Mesenteric fat pad (tissue), 1 donor: ENCODE data around the gene ABCC6. TPM values are rescaled to one million over a fixed set of nuclear protein-coding genes. Genes with fewer than 3 reads are reported as not detected.
"Not testable (repeated sequence)": the region's sequence is repeated elsewhere in the genome, so short reads cannot be mapped to it uniquely, and the experiment has no call there.

Source experiments
- DNase-seq: peaks from one replicate; pipeline ENCODE4 v3.0.0-alpha.2; 2020; ENCODE audit warnings: low spot score
- total RNA-seq: library from RNA; stranded (reverse); fragmentation: NEBNext Ultra II Directional; extraction: Animal tissue kit (Norgen Biotek cat#: 25700); gene quantifications from one replicate; pipeline ENCODE4 v1.2.1, GENCODE V29; 2021
- donor health status: DM: yes; HTN: yes; CAD: no.

The ABCC6 gene
- total RNA-seq, 1 donor from 2014 or later, result 6.9 TPM

- no peak for DNase-seq
These were observed 60.7 kb downstream of the ABCC6 start for GRCh38 chr16:16162591-16162990.

DNA sequence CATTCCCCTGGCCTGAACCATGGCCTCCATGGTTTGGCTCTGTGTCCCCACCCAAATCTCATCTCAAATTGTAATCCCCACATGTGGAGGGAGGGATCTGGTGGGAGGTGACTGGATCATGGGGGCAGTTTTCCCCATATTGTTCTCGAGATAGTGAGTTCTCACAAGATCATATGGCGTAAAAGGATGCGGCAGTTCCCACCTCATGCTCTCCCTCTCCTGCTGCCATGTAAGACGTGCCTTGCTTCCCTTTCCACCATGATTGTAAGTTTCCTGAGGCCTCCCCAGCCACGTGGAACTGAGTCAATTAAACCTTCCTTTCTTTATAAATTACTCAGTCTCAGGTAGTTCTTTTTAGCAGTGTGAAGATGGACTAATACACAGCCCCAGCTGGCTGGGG is 61.5 kb downstream of the ABCC6 start:
- not testable (repeated sequence) for DNase-seq

GRCh38 chr16:16161319-16161718 is 62.0 kb downstream of the ABCC6 start:
- DNase-seq, result no peak

GRCh38 chr16:16159662-16160061 is 63.6 kb downstream of the ABCC6 start:
- DNase-seq, result no peak

DNA sequence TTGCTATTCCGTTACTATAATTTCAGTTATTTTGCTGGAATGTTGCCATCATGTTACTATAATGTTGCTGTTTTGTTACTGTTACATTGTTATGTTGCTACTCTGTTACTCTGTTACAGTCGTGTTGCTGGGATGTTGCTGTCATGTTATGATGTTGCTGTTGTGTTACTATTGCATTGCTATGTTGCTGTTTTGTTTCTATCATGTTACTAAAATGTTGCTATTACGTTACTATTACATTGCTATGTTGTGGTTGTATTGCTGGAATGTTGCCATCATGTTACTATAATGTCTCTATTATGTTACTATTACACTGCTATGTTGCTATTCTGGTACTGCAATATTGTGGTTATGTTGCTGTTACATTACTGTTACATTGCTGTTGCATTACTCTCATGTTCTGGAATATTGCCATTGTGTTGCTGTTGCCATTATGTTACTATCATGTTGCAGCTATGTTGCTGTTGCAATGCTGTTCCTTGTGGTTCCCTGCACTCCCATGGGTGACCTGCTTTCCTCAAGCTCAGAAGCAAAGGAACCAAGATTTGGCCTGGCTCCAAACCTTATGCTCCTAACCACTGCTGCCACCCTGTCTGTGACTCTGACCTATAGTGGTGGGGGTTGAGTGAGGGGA is 64.4 kb downstream of the ABCC6 start:
- no peak for DNase-seq

- DNase-seq, result no peak
These were observed 65.1 kb downstream of the ABCC6 start for GRCh38 chr16:16158082-16158658.

DNA sequence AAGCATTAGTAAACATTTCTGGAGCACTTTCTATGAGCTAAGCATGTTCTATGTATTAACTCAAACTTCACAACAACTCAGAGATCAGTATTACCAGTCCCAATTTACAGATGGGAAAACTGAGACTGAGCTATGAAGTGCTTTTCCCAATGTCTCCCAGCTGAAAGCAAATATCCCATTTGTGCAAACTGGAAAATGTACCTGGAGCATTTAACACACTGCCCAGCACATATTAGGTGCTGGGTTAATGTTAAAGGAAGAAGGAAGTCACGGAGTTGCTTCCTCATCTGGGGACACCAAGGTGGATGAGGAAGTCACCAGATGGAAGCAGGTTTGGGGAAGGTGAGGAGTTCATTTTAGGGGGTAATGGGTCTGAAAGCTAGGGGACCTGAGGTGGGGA is 66.1 kb downstream of the ABCC6 start:
- DNase-seq, result no peak

DNA sequence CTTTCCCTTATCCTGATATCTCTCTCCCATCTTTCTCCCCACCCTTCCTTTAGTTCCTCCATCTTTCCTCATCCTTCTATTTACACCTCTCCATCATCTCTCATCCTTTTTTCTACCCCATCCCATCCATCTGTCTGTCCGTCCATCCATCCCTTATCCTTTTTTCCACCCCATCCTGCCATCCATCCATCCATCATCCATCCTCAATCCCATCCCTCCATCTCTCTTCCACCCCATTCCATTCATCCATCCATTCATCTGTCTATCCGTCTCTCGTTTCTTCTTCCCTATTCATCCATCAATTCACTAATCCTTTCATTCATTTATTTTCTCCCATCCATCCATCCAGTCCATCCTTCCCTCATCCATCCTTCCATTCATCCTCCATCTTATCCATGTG is 68.1 kb downstream of the ABCC6 start:
- no peak for DNase-seq

DNA sequence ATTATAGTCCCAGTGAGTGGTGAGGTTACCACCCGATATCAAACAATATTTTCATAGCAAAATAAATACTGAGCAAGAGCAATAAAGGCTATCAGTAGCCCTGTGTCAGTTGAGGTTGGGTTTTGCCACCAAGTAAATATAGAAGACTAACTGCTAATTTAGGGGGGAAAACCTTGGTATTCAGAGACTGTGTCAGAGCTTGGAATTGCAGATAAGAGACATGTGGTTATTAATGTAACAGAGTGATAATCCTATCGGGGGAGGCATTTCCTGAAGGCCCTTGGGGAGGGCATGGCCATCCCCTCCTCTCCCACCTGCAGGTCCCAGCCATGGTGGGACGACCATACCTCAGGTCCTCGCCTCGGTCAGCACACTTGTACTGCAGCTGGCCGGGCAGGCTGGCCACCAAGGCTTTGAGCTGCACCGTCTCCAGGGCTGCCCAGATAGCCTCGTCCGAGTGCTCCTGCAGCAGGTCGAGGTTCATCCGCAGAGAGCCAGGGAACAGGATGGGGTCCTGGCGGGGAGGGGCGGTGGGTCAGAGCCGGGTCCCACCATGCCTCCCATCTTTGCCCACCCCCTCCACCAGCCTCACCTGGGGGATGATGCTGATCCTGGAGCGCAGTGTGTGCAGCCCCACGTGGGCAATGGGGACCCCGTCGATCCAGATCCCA is 68.9 kb downstream of the ABCC6 start:
- no peak for DNase-seq

- DNase-seq, result not testable (repeated sequence)
These were observed 70.3 kb downstream of the ABCC6 start for GRCh38 chr16:16153000-16153399.

- DNase-seq, result no peak
These were observed 72.0 kb downstream of the ABCC6 start for GRCh38 chr16:16151315-16151714.

- no peak for DNase-seq
These were observed 72.5 kb downstream of the ABCC6 start for GRCh38 chr16:16150878-16151152.

- DNase-seq, result no peak
These were observed 73.0 kb downstream of the ABCC6 start for GRCh38 chr16:16150117-16150877.

GRCh38 chr16:16149710-16150116 is 73.6 kb downstream of the ABCC6 start:
- no peak for DNase-seq

- DNase-seq, result no peak
These were observed 74.5 kb downstream of the ABCC6 start for GRCh38 chr16:16148755-16149154.

GRCh38 chr16:16148000-16148599 is 75.2 kb downstream of the ABCC6 start:
- DNase-seq, result not testable (repeated sequence)

DNA sequence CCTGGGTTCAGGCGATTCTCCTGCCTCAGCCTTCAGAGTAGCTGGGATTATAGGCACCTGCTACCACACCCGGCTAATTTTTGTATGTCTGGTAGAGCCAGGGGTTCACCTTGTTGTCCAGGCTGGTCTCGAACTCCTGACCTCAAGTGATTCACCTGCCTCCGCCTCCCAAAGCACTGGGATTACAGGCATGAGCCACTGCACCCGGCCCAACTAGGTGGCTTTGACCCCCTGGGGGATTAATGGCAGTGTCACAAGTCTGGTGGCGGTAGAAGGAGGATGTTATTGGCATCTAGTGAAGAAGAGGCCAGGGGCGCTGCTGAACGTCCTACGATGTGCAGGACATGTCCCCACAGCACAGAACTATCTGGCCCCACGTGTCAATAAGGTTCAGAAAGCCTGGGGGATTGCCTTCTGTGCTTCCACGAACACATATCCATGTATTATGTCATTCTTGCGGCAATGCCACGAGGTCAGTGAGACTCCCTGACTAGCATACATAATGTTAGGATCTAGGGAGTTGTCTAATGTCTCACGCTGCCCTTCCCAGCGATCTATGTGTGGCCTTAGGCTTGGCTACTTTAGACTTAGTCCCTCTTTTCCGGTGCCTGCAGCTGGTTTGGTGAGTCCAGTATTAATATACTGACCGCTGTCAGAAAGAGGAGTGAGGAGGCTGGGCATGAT is 75.8 kb downstream of the ABCC6 start:
- no peak for DNase-seq

DNA sequence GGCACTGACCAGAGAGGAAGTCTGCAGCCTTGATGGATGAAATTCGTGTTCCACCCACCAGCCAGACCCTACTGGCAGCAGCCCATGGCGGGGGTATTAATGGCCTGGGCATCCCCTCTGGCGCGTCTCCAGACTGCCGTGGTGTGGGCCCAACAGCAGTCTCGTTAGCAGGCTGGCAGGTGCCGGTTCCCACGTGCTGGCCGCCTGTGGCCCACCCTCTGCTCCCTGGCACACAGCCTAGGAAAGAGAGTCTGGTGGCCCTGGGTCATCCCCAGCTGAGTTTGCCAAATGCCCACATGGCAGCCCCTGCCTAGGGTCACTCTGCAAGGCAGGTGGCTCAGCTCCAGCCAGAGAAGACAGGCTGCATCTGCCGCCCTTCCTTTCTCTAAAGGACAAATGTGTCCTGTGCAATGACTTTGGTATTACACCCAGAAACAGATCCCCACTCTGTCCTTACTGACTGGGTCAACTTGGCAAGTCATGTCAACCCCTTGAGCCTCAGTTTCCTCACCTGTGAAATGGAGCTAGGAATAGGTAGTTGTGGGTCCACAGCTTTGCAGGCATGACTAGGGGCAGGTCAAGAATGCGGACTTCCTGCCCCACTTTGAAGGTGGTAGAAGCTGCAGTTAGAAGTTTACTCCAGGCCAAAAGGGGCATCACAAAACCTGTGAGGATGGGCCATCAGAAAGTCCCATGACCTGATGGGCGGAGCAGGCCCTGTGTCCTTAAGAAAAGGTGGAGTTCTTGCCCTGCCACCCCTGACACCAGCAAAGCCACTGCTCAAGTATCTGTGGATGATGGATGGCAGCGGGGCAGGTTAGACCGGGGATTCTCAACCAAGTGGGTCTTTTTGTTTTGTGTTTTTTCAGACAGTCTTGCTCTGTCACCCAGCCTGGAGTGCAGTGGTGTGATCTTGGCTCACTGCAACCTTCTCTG is 76.6 kb downstream of the ABCC6 start:
- no peak for DNase-seq

GRCh38 chr16:16145286-16145685 is 78.0 kb downstream of the ABCC6 start:
- no peak for DNase-seq

GRCh38 chr16:16144416-16144815 is 78.9 kb downstream of the ABCC6 start:
- no peak for DNase-seq
